Spleen (tissue), 11 donors: Measurements from ENCODE around the gene FAAP100. TPM values are rescaled to one million over a fixed set of nuclear protein-coding genes. Genes with fewer than 3 reads are reported as not detected.

Experiments
- DNase-seq: peaks from one replicate; pipeline ENCODE4 v3.0.0-alpha.2; 2020
- H3K27ac ChIP-seq, 8 donors: fragments of 200-600 bp; sonication (generic) in 7 of 8; 1 replicate in 4 of 8; 2 replicates in 4 of 8; pipeline versions ENCODE4 v1.5.0 to v1.8.0; 2016 to 2021; ENCODE audit warnings: inconsistent platforms in 4 of 8, mild to moderate bottlenecking in 4 of 8, moderate library complexity in 1 of 8
- H3K27me3 ChIP-seq, 7 donors: fragments of 200-600 bp; sonication (generic) in 6 of 7; replicated peaks in 1 of 7; 1 replicate in 4 of 7; 2 replicates in 3 of 7; pipeline versions ENCODE4 v1.5.0 to v1.8.0; 2016 to 2021; ENCODE audit warnings: inconsistent platforms in 3 of 7, mild to moderate bottlenecking in 1 of 7
- H3K36me3 ChIP-seq, 6 donors: fragments of 200-600 bp; sonication (generic) in 5 of 6; 1 replicate in 4 of 6; 2 replicates in 2 of 6; pipeline versions ENCODE4 v1.5.0 to v1.8.0; 2016 to 2021; ENCODE audit warnings: inconsistent platforms in 2 of 6
- H3K4me1 ChIP-seq, 6 donors: fragments of 200-600 bp; sonication (generic) in 5 of 6; 1 replicate in 3 of 6; 2 replicates in 3 of 6; pipeline versions ENCODE4 v1.5.0 to v1.8.0; 2016 to 2021; ENCODE audit warnings: inconsistent platforms in 3 of 6
- H3K4me3 ChIP-seq, 8 donors: fragments of 200-600 bp; sonication (generic) in 7 of 8; 1 replicate in 4 of 8; 2 replicates in 4 of 8; pipeline versions ENCODE4 v1.5.0 to v1.8.0; 2016 to 2021; ENCODE audit warnings: inconsistent platforms in 4 of 8, mild to moderate bottlenecking in 4 of 8, moderate library complexity in 2 of 8
- H3K9me3 ChIP-seq, 8 donors: fragments of 200-600 bp; sonication (generic) in 7 of 8; 1 replicate in 4 of 8; 2 replicates in 4 of 8; pipeline versions ENCODE4 v1.5.0 to v1.8.0; 2016 to 2021; ENCODE audit warnings: inconsistent platforms in 4 of 8
- POLR2A ChIP-seq, 3 donors: fragments of 450-650 bp; IDR thresholded peaks; one replicate each; pipeline ENCODE4 v1.5.1; 2017; ENCODE audit warnings: antibody characterized with exemption in 3 of 3, mild to moderate bottlenecking in 1 of 3
- POLR2AphosphoS5 ChIP-seq, 3 donors: sonication (generic); formaldehyde crosslinking; IDR thresholded peaks; one replicate each; pipeline ENCODE4 v1.5.1; 2017; ENCODE audit warnings: antibody characterized with exemption in 3 of 3
- WGBS, 5 donors: extraction: QIAGEN DNeasy Blood & Tissue Kit in 3 of 5; methylation state at CpG; one replicate each; pipeline versions ENCODE4 v1.1.5 to v1.1.7; 2013 to 2018; 5-methylcytosine and 5-hydroxymethylcytosine counted together
- intact Hi-C: fragments of 100-400 bp; cut with DNase I; formaldehyde crosslinking; loops from one replicate; pipeline ENCODE4 v1.15.0; 2023; ENCODE audit warnings: low total_unique reads
- polyA plus RNA-seq, 3 donors: library from polyadenylated mRNA; stranded (reverse); fragments of 200-250 nt; gene quantifications; one replicate each; pipeline ENCODE4 v1.2.1, GENCODE V29; 2013
- total RNA-seq, 7 donors: library from RNA; depleted of rRNA in 3 of 7; stranded (reverse); fragments of >200 nt in 3 of 7; fragmentation: NEBNext Ultra II Directional in 4 of 7; extraction: Animal tissue kit (Norgen Biotek cat#: 25700) in 4 of 7; gene quantifications; one replicate each; pipeline versions ENCODE4 v1.1.0 to v1.2.1, GENCODE V29; 2016 to 2021
- TF ChIP-seq, protein P1 (sequence below), 11 experiments: fragments of 200-600 bp in 7 of 11; fragments of 450-650 bp in 4 of 11; sonication (generic) in 4 of 11; IDR thresholded peaks in 8 of 11; conservative IDR thresholded peaks in 3 of 11; 1 replicate in 7 of 11; 2 replicates in 4 of 11; pipeline versions ENCODE4 v1.4.0 to v1.8.0; 2016 to 2021; ENCODE audit warnings: antibody characterized with exemption in 11 of 11, inconsistent platforms in 4 of 11, mild to moderate bottlenecking in 1 of 11
- donor health status: healthy with polysubstance abuse.
- donor health status: DM: no; HTN: no; CAD: no; lungs with moderate emphysema.
- donor health status: DM: no; HTN: no; CAD: no.
- donor health status: Bipolar disorder and iron deficiency.
- donor health status: healthy.
- donor health status: DM: no; HTN: no; CAD: no.
- donor health status: DM: yes; HTN: yes; CAD: no.

The FAAP100 gene
- total and polyA plus RNA-seq, 10 donors = 32.2 to 77.2 (median 50.9) TPM

DNA sequence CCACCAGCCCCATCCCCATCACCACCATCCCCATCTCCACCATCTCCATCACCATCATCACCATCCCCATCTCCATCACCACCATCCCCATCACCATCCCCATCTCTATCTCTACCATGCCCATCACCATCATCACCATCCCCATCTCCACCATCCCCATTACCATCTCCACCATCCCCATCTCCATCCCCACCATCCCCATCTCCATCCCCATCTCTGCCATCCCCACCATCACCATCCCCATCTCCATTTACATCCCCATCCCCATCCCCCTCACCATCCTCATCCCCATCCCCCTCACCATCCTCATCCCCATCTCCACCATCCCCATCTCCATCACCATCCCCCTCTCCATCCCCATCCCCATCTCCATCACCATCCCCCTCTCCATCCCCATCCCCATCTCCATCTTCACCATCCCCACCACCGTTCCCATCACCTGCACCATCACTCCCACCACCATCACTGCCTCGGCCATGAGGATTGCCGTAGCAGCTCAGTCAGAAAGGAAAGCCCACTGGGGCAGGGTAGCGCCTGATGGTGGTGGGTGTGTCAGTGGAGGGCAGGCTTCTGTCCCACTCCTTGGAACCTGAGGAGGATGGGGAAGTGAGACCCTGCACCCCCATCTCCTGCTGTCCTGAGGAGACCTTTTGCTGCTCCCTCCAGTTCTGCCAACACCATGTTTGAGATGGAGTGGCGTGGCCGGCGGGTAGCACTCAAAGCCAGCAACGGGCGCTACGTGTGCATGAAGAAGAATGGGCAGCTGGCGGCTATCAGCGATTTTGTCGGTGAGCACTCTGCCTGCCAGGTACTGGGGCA lies 16.5 kb downstream of the FAAP100 start:
- intact Hi-C loops = no loop called here
- peaks cover 0 to 30% (median 26%) of the 10 kb centered on the region in 6 donors for H3K36me3 ChIP-seq
- 69 to 82% (median 75%) methylated on average over 13 of the region's 13 CpGs for WGBS, 5 donors
- no peaks in the 10 kb centered on the region for H3K9me3 ChIP-seq
- H3K27ac ChIP-seq = no peak overlapping the region
- H3K4me3 ChIP-seq = no peak overlapping the region
- peaks cover 0 to 47% (median 25%) of the 10 kb centered on the region in 7 donors for H3K27me3 ChIP-seq
- peaks cover 9 to 36% (median 22%) of the 10 kb centered on the region in 6 donors for H3K4me1 ChIP-seq
- TF ChIP-seq, protein P1, sequence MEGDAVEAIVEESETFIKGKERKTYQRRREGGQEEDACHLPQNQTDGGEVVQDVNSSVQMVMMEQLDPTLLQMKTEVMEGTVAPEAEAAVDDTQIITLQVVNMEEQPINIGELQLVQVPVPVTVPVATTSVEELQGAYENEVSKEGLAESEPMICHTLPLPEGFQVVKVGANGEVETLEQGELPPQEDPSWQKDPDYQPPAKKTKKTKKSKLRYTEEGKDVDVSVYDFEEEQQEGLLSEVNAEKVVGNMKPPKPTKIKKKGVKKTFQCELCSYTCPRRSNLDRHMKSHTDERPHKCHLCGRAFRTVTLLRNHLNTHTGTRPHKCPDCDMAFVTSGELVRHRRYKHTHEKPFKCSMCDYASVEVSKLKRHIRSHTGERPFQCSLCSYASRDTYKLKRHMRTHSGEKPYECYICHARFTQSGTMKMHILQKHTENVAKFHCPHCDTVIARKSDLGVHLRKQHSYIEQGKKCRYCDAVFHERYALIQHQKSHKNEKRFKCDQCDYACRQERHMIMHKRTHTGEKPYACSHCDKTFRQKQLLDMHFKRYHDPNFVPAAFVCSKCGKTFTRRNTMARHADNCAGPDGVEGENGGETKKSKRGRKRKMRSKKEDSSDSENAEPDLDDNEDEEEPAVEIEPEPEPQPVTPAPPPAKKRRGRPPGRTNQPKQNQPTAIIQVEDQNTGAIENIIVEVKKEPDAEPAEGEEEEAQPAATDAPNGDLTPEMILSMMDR (IDR thresholded peaks at IDR 0.05 in 8 of 11, conservative IDR thresholded peaks at IDR 0.05 in 3 of 11) = no peak
- peak in 1 of 3 donors; percentile 23 for TF ChIP-seq POLR2AphosphoS5 (IDR thresholded peaks at IDR 0.05)
- DNase-seq = no peak

DNA sequence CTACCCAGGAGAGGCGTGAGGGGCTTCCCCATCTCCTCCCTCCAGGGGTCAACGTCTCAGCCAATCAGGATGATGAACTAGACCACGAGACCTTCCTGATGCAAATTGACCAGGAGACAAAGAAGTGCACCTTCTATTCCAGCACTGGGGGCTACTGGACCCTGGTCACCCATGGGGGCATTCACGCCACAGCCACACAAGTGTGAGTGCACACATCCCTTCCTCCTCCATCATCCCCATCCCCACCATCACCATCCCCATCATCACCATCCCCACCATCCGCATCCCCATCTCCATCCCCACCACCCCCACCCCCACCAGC lies 17.2 kb downstream of the FAAP100 start:
- peaks cover 9 to 36% (median 22%) of the 10 kb centered on the region in 6 donors for H3K4me1 ChIP-seq
- no peak for TF ChIP-seq POLR2A (IDR thresholded peaks at IDR 0.05)
- TF ChIP-seq, protein P1 (IDR thresholded peaks at IDR 0.05 in 8 of 11, conservative IDR thresholded peaks at IDR 0.05 in 3 of 11) = no peak
- TF ChIP-seq POLR2AphosphoS5 (IDR thresholded peaks at IDR 0.05) = no peak
- intact Hi-C loops = no loop called here
- no peaks in the 10 kb centered on the region for H3K9me3 ChIP-seq
- H3K36me3 ChIP-seq = peaks cover 0 to 23% (median 19%) of the 10 kb centered on the region in 6 donors
- peaks cover 0 to 47% (median 25%) of the 10 kb centered on the region in 7 donors for H3K27me3 ChIP-seq
- 67 to 87% (median 81%) methylated on average over 5 of the region's 5 CpGs for WGBS, 5 donors
- no peak for DNase-seq
- no peak overlapping the region for H3K27ac ChIP-seq
- no peak overlapping the region for H3K4me3 ChIP-seq

DNA sequence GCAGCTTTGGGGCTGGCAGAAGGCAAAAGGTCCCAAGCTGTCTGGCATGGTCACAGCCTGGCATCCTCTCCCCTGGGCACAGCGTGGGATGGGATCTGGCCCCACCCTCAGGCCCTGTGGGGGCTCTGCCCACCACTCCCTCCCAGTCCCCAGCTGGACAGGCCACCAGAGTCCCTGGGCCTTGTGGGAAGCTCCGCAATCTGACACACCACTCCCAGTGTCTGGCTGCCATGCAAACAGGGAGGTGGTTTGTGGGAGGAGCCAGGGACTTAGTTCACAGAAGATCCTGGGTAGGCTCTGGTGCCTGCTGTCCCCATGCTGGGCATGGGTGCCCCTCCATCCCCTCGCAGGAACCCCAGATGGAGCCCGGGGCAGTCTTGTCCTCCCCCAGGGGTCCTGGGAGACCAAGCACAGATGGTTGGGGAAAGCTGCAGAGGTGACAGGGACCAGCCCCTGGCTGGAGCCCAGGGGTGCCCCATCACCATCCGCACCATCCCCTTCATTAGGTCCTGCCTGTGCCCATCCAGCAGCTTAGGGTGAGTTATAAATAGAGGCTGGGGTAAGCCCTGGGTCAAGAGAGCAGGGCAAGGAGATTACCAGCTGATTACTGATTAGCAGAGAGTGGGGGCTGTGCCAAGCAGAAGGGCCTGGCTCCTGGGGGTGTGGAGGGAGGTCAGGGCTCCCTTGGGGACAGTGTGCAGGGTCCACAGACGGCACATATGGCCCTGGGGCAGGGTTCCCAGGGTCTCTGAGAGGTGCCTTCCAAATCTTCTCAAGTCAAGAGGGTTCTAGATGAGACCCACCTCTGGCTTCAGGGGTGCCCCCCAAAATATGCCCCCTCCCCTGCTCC lies 17.8 kb downstream of the FAAP100 start:
- WGBS, 5 donors = 67 to 79% (median 71%) methylated on average over 2 to 6 of the region's 6 CpGs
- H3K4me1 ChIP-seq = peaks cover 9 to 36% (median 22%) of the 10 kb centered on the region in 6 donors
- H3K9me3 ChIP-seq = no peaks in the 10 kb centered on the region
- TF ChIP-seq POLR2A (IDR thresholded peaks at IDR 0.05) (no peak), POLR2AphosphoS5 (IDR thresholded peaks at IDR 0.05) (peak in 1 of 3 donors; percentile 50)
- DNase-seq = no peak
- peaks cover 0 to 47% (median 25%) of the 10 kb centered on the region in 7 donors for H3K27me3 ChIP-seq
- peaks cover 0 to 17% (median 13%) of the 10 kb centered on the region in 6 donors for H3K36me3 ChIP-seq
- intact Hi-C loops = no loop called here
- H3K4me3 ChIP-seq = no peak overlapping the region
- H3K27ac ChIP-seq = no peak overlapping the region

DNA sequence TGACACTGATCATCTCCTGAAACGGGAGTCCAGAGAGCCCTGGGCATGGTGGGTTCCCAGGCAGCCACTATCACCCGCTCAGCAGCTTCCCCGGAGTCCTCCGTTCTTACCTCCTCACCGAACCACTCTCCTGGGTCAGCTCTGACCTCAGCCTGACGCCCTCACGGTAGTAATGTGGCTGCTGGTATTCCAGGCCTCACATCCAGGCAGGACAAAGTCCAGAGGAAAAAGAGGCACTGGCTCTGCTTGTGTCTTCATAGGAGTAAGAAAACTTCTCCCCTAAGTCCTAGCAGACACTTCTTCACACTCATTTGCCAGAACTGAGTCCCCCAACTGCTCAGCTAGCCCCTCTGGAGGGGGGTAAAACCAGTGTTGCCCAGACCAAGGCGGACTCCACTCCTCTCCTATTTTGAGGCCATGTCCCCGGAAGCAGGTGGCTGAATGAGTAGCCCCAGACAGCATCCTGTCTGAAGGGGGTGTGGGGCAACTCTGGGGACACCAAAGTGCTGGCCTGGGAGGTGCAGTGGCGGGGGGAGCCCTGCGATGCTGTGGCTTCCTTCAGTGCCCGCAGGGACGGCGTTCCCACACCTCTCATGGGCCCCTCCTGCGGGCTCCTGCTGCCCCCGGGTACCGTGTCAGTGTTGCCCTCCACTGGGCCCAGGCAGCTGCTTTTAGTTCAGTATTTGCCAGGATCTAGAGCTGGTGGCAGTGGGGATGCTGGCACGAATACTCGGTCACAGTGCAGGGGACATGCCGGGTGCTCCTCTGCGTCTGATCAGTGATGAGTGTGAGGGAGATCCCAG lies 18.6 kb downstream of the FAAP100 start:
- peaks cover 9 to 36% (median 22%) of the 10 kb centered on the region in 6 donors for H3K4me1 ChIP-seq
- peaks cover 0 to 51% (median 25%) of the 10 kb centered on the region in 7 donors for H3K27me3 ChIP-seq
- 54 to 66% (median 62%) methylated on average over 11 to 21 of the region's 21 CpGs for WGBS, 5 donors
- intact Hi-C loops = no loop called here
- no peaks in the 10 kb centered on the region for H3K9me3 ChIP-seq
- peaks cover 0 to 9% (median 6%) of the 10 kb centered on the region in 6 donors for H3K36me3 ChIP-seq
- TF ChIP-seq POLR2AphosphoS5 (IDR thresholded peaks at IDR 0.05) = peak in 1 of 3 donors; percentile 0
- TF ChIP-seq, protein P1 (IDR thresholded peaks at IDR 0.05 in 8 of 11, conservative IDR thresholded peaks at IDR 0.05 in 3 of 11) = no peak
- H3K4me3 ChIP-seq = no peak overlapping the region
- H3K27ac ChIP-seq = no peak overlapping the region
- DNase-seq = no peak
